Adrenal gland (tissue), 12 donors: ENCODE measurements around the gene CCL1. TPM values are rescaled to one million over a fixed set of nuclear protein-coding genes. Genes with fewer than 3 reads are reported as not detected.
A peak's percentile ranks its signal among the peaks of the same experiment; 100 is the strongest.

Experiments used
- DNase-seq, 7 donors: peaks; one replicate each; pipeline ENCODE4 v3.0.0-alpha.2; 2019 to 2020
- H3K27ac ChIP-seq, 5 donors: fragments of 200-600 bp; sonication (generic) in 4 of 5; 1 replicate in 3 of 5; 2 replicates in 2 of 5; pipeline versions ENCODE4 v1.5.1 to v1.8.0; 2016 to 2020; ENCODE audit warnings: mild to moderate bottlenecking in 1 of 5
- H3K27me3 ChIP-seq: fragments of 200-600 bp; 2 replicates; pipeline ENCODE4 v1.8.0; 2021
- H3K36me3 ChIP-seq, 2 donors: fragments of 200-600 bp; replicated peaks in 1 of 2; 1 replicate in 1 of 2; 2 replicates in 1 of 2; pipeline versions ENCODE4 v1.5.1 to v1.8.0; 2018 to 2022
- H3K4me1 ChIP-seq, 2 donors: fragments of 200-600 bp; replicated peaks in 1 of 2; 1 replicate in 1 of 2; 2 replicates in 1 of 2; pipeline versions ENCODE4 v1.5.1 to v1.8.0; 2018 to 2021
- H3K4me3 ChIP-seq, 4 donors: fragments of 200-600 bp; sonication (generic) in 3 of 4; one replicate each; pipeline ENCODE4 v1.5.1; 2016 to 2018
- H3K9me3 ChIP-seq, 3 donors: fragments of 200-600 bp; sonication (generic) in 1 of 3; replicated peaks in 1 of 3; 1 replicate in 2 of 3; 2 replicates in 1 of 3; pipeline versions ENCODE4 v1.5.1 to v1.8.0; 2016 to 2021
- POLR2A ChIP-seq, 2 donors: fragments of 450-650 bp; IDR thresholded peaks; one replicate each; pipeline ENCODE4 v1.6.1; 2017; ENCODE audit warnings: antibody characterized with exemption in 2 of 2, mild to moderate bottlenecking in 2 of 2, moderate library complexity in 1 of 2
- WGBS, 4 donors: extraction: QIAGEN DNeasy Blood & Tissue Kit in 2 of 4; methylation state at CpG; one replicate each; pipeline versions ENCODE4 v1.1.5 to v1.1.7; 2013 to 2017; 5-methylcytosine and 5-hydroxymethylcytosine counted together
- intact Hi-C, 2 donors: fragments of 100-400 bp; cut with DNase I; formaldehyde crosslinking; loops; one replicate each; pipeline versions ENCODE4 v1.14.1 to v1.15.0; 2022 to 2023
- polyA plus RNA-seq, 3 donors: library from polyadenylated mRNA; stranded (reverse); fragments of 200-250 nt in 2 of 3; fragments of 350-450 nt in 1 of 3; fragmentation: Illumina TruSeq in 1 of 3; extraction: RNeasy Lipid Tissue Mini Kit (QIAGEN cat#74804) in 1 of 3; gene quantifications; one replicate each; pipeline ENCODE4 v1.2.3, GENCODE V29; 2013 to 2014
- total RNA-seq, 9 donors: library from RNA; depleted of rRNA in 4 of 9; stranded (reverse); fragments of >200 nt in 4 of 9; fragments of 120-200 nt in 1 of 9; fragmentation: NEBNext Ultra II Directional in 1 of 9; extraction: Animal tissue kit (Norgen Biotek cat#: 25700) in 1 of 9; gene quantifications; one replicate each; pipeline versions ENCODE4 v1.1.0 to v1.2.4, GENCODE V29; 2013 to 2023
- TF ChIP-seq, protein P1 (sequence below), 6 experiments: fragments of 450-650 bp in 4 of 6; fragments of 200-600 bp in 2 of 6; sonication (generic) in 1 of 6; IDR thresholded peaks; 1 replicate in 5 of 6; 2 replicates in 1 of 6; pipeline versions ENCODE4 v1.5.1 to v1.8.0; 2016 to 2021; ENCODE audit warnings: antibody characterized with exemption in 6 of 6, mild to moderate bottlenecking in 2 of 6, moderate library complexity in 1 of 6
- donor health status: healthy with polysubstance abuse.
- donor health status: Bipolar disorder and iron deficiency.
- donor health status: DM: yes; HTN: yes; CAD: no.
- donor health status: DM: no; HTN: no; CAD: no.
- donor health status: DM: no; HTN: no; CAD: no.
- donor health status: DM: yes; HTN: yes; CAD: no.

The CCL1 gene
- total and polyA plus RNA-seq, 12 donors: not detected

DNA sequence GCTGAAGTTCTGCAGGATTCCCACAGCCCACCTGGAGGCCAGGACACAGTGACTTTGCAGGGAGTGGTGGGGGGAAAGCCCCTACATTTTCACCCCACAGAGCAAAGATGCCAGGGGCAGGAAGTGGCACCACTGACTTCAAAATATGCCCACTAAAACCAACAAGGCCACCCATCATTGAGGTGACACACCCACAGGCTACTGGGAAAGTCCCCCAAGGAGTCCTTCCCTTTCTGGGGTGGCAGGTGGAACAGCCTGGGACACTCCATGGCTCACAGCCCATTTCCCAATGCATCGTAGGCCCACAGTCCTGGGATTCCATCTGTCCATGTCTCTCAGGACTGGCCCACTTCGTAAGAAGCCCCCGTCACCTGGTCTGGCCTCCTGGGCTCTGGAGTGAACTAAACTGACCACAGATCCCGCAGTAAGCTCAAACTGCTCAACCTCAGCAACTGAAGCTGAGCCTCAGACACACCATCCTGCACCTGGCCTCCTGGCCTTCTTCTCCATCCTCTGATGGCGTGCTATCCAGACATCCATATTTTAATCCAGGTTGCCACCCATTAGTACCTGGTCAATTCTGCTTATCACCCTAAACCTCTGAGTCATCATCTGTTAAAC is 7.5 kb upstream of the CCL1 start:
- Histone ChIP-seq H3K27me3 (no peaks in the 10 kb centered on the region), H3K4me3 (no peak overlapping the region), H3K4me1 (no peaks in the 10 kb centered on the region), H3K9me3 (no peaks in the 10 kb centered on the region), H3K27ac (no peak overlapping the region), H3K36me3 (no peaks in the 10 kb centered on the region)
- intact Hi-C loops: no loop called here
- 90 to 100% (median 93%) methylated on average over 5 of the region's 5 CpGs for WGBS, 4 donors
- DNase-seq: no peak
- no peak for TF ChIP-seq POLR2A (IDR thresholded peaks at IDR 0.05)
- TF ChIP-seq, protein P1, sequence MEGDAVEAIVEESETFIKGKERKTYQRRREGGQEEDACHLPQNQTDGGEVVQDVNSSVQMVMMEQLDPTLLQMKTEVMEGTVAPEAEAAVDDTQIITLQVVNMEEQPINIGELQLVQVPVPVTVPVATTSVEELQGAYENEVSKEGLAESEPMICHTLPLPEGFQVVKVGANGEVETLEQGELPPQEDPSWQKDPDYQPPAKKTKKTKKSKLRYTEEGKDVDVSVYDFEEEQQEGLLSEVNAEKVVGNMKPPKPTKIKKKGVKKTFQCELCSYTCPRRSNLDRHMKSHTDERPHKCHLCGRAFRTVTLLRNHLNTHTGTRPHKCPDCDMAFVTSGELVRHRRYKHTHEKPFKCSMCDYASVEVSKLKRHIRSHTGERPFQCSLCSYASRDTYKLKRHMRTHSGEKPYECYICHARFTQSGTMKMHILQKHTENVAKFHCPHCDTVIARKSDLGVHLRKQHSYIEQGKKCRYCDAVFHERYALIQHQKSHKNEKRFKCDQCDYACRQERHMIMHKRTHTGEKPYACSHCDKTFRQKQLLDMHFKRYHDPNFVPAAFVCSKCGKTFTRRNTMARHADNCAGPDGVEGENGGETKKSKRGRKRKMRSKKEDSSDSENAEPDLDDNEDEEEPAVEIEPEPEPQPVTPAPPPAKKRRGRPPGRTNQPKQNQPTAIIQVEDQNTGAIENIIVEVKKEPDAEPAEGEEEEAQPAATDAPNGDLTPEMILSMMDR (IDR thresholded peaks at IDR 0.05): no peak

DNA sequence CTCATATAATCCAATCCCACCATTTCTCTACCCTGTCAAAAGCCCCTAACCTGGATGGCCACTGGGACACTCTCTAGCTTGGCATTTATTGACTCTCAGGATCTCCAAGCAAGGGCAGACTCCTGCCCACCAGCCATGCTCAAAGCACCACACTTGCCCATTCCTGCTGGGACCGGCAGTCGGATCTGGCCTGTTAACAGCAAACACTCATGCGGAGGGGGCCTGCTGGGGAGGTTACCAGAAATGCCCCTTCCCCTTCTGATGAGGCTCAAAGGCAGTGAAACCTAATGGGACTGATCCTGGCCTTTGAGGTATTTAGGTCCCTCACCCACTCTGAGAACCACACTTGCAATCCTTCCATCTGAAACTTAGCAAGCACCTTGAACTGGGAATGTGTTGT is 6.5 kb upstream of the CCL1 start:
- TF ChIP-seq, protein P1 (IDR thresholded peaks at IDR 0.05): no peak
- TF ChIP-seq POLR2A (IDR thresholded peaks at IDR 0.05): no peak
- Histone ChIP-seq H3K27me3 (no peaks in the 10 kb centered on the region), H3K9me3 (no peaks in the 10 kb centered on the region), H3K4me3 (no peak overlapping the region), H3K4me1 (no peaks in the 10 kb centered on the region), H3K36me3 (no peaks in the 10 kb centered on the region), H3K27ac (no peak overlapping the region)
- WGBS, 4 donors: 90 to 96% (median 94%) methylated on average over 3 of the region's 3 CpGs
- no peak for DNase-seq
- intact Hi-C loops: no loop called here

DNA sequence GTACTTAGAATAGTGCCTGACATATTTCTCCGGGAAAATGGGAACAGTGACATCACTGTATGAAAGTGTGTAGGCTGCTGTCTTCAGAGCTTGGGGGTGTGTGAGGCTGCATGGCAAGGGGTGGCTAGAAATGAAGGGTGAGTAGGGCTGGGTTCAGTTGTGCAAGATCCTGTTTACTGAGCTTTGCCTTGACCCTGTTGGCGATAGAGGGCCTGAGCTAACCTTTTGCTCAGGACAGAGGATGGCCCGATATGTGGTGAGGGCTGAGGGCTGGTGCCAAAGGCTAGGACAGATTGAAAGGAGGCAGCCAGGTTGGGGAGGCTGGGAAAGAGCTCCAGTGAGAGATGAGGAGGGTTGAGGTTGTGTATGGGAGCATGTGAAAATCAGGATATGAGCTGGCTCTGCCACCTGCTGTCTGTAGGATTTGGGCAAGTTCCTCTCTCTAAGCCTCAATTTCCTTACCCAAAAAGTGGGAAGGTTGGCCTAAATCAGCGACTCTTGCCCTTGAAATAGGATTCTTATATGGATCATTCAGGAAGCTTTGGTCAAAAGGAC is 6.0 kb upstream of the CCL1 start:
- Histone ChIP-seq H3K9me3 (no peaks in the 10 kb centered on the region), H3K27ac (no peak overlapping the region), H3K27me3 (no peaks in the 10 kb centered on the region), H3K4me1 (no peaks in the 10 kb centered on the region), H3K36me3 (no peaks in the 10 kb centered on the region), H3K4me3 (no peak overlapping the region)
- 33 to 44% (median 34%) methylated on average over 4 of the region's 4 CpGs for WGBS, 4 donors
- intact Hi-C loops: no loop called here
- peak in 1 of 7 donors; percentile 17 for DNase-seq
- TF ChIP-seq, protein P1 (IDR thresholded peaks at IDR 0.05): no peak
- no peak for TF ChIP-seq POLR2A (IDR thresholded peaks at IDR 0.05)

DNA sequence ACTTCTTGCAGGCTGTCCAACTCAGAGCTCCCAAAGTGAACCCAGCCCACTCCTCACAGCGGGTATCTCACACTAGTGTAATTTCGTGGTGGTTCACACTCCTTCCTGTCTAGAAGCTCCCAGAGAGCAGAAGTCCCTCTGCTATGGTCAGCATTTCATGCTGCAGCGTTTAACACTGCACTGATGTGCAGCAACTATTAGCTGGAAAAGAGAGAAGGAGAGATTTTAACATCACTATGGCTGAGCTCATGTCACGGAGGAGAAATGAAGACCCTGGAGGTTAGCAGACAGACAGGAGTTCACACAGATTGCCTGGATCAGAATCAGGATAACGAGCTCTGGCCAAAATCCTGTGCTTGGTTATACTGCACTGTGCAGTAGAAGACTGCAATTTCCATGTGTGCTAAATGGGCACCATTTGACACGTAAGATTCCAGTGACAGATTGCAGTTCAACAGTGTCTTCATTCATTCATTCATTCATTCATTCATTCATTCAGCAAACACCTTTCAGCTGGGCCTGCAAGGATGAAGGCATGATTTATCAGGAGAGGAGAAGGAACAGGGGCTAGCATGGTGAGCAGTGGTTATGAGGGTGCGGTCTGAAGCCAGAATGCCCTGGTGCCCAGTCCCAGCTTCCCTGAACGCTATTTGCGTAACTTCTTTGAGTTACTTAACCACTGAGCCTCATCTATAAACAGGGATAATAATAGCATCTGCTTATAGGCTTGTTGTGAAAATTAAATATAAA is 5.3 kb upstream of the CCL1 start:
- TF ChIP-seq, protein P1 (IDR thresholded peaks at IDR 0.05): no peak
- TF ChIP-seq POLR2A (IDR thresholded peaks at IDR 0.05): no peak
- no peaks in the 10 kb centered on the region for H3K4me1 ChIP-seq
- no peaks in the 10 kb centered on the region for H3K36me3 ChIP-seq
- no peaks in the 10 kb centered on the region for H3K9me3 ChIP-seq
- H3K4me3 ChIP-seq: no peak overlapping the region
- no peak for DNase-seq
- WGBS, 4 donors: 67 to 71% (median 69%) methylated on average over 9 of the region's 9 CpGs
- H3K27me3 ChIP-seq: no peaks in the 10 kb centered on the region
- H3K27ac ChIP-seq: no peak overlapping the region
- intact Hi-C loops: no loop called here
